K562 (cell line): Measurements from ENCODE around the gene GPR32. TPM values are rescaled to one million over a fixed set of nuclear protein-coding genes. Genes with fewer than 3 reads are reported as not detected.

Experiments
- CTBP1 ChIP-seq: fragments of 450-650 bp; IDR thresholded peaks from 2 replicates; pipeline ENCODE4 v1.6.1; 2016; ENCODE audit warnings: borderline replicate concordance
- ELF1 ChIP-seq: fragments of 200-800 bp; sonication (Bioruptor generic); IDR thresholded peaks from 2 replicates; pipeline ENCODE4 v1.6.1; 2016; ENCODE audit warnings: missing genetic modification characterization, missing compliant biosample characterization
- L3MBTL2 ChIP-seq: fragments of 450-650 bp; IDR thresholded peaks from 2 replicates; pipeline ENCODE4 v1.6.1; 2016; ENCODE audit warnings: mild to moderate bottlenecking, moderate library complexity
- MXI1 ChIP-seq: IDR thresholded peaks from 2 replicates; pipeline ENCODE4 v1.6.1; 2011; ENCODE audit warnings: low read depth, mild to moderate bottlenecking, improper control_type of control experiment, low read length
- NCOA6 ChIP-seq: fragments of 450-650 bp; IDR thresholded peaks from 2 replicates; pipeline ENCODE4 v1.6.1; 2017; ENCODE audit warnings: mild to moderate bottlenecking
- POLR3A ChIP-seq: IDR thresholded peaks from 2 replicates; pipeline ENCODE4 v1.6.1; 2011; ENCODE audit warnings: borderline replicate concordance, mild to moderate bottlenecking, moderate library complexity; ENCODE audit not compliant: insufficient read length, insufficient read depth; ENCODE audit errors: extremely low read depth
- PRMT5 ChIP-seq: sonication (generic); formaldehyde crosslinking; IDR thresholded peaks from 2 replicates; pipeline ENCODE4 v1.5.0; 2020; ENCODE audit warnings: missing genetic modification reagents
- RBM34 ChIP-seq: fragments of 200-400 bp; formaldehyde crosslinking; IDR thresholded peaks from 2 replicates; pipeline ENCODE4 v1.6.1; 2018; ENCODE audit warnings: low read length, borderline replicate concordance; ENCODE audit not compliant: insufficient read depth
- RCOR1 ChIP-seq, 2 experiments: IDR thresholded peaks; 2 replicates each; pipeline ENCODE4 v1.6.1; 2012; ENCODE audit warnings: low read depth in 2 of 2, low read length in 2 of 2, borderline replicate concordance in 1 of 2, improper control_type of control experiment in 1 of 2
- STAT5A ChIP-seq: IDR thresholded peaks from 2 replicates; pipeline ENCODE4 v1.6.1; 2012; ENCODE audit warnings: low read length, inconsistent platforms, borderline replicate concordance
- ZBTB5 ChIP-seq: fragments of 450-650 bp; IDR thresholded peaks from 2 replicates; pipeline ENCODE4 v1.6.1; 2017; ENCODE audit warnings: antibody characterized with exemption
- ZNF282 ChIP-seq: sonication (generic); formaldehyde crosslinking; IDR thresholded peaks from 2 replicates; pipeline ENCODE4 v1.8.1; 2023; ENCODE audit warnings: missing genetic modification reagents
- ZNF717 ChIP-seq: fragments of 250-450 bp; sonication (Bioruptor Pico); IDR thresholded peaks from 2 replicates; pipeline ENCODE4 v1.5.0; 2021
- polyA plus RNA-seq, 8 experiments: library from polyadenylated mRNA; depleted of rRNA in 4 of 8; stranded (reverse) in 5 of 8; unstranded in 3 of 8; fragments of >200 nt; fragmentation: Nextera tagmentation in 2 of 8; fragmentation: Illumina TruSeq in 1 of 8; extraction: Ambion mirVana in 2 of 8; extraction: Trizol in 1 of 8; gene quantifications; 2 replicates each; pipeline versions ENCODE4 v1.2.1 to v1.2.3, GENCODE V29; 2011 to 2014; ENCODE audit warnings: inconsistent platforms in 1 of 8, missing spikeins in 1 of 8
- total RNA-seq, 7 experiments: library from RNA; depleted of rRNA in 6 of 7; stranded (reverse); fragments of >200 nt in 6 of 7; fragmentation: Illumina TruSeq in 2 of 7; extraction: Trizol in 2 of 7; gene quantifications; 2 replicates each; pipeline versions ENCODE4 v1.2.1 to v1.2.3, GENCODE V29; 2011 to 2021; ENCODE audit warnings: low replicate concordance in 1 of 7
- TF ChIP-seq, protein P1 (sequence below): sonication (generic); formaldehyde crosslinking; IDR thresholded peaks from 2 replicates; pipeline ENCODE4 v1.8.0; 2022; ENCODE audit warnings: mild to moderate bottlenecking, missing genetic modification reagents
- TF ChIP-seq, protein P2 (sequence below), 2 experiments: fragments of 450-650 bp in 1 of 2; sonication (generic) in 1 of 2; formaldehyde crosslinking in 1 of 2; IDR thresholded peaks; 2 replicates each; pipeline versions ENCODE4 v1.7.1 to v1.9.0; 2016 to 2022; ENCODE audit warnings: inconsistent platforms in 1 of 2, mild to moderate bottlenecking in 1 of 2, missing genetic modification reagents in 1 of 2

The GPR32 gene
- total and polyA plus RNA-seq, 9 of the 15 experiments (the other 6 are each of a cell fraction or from before 2014, with no cell fraction given): not detected

DNA sequence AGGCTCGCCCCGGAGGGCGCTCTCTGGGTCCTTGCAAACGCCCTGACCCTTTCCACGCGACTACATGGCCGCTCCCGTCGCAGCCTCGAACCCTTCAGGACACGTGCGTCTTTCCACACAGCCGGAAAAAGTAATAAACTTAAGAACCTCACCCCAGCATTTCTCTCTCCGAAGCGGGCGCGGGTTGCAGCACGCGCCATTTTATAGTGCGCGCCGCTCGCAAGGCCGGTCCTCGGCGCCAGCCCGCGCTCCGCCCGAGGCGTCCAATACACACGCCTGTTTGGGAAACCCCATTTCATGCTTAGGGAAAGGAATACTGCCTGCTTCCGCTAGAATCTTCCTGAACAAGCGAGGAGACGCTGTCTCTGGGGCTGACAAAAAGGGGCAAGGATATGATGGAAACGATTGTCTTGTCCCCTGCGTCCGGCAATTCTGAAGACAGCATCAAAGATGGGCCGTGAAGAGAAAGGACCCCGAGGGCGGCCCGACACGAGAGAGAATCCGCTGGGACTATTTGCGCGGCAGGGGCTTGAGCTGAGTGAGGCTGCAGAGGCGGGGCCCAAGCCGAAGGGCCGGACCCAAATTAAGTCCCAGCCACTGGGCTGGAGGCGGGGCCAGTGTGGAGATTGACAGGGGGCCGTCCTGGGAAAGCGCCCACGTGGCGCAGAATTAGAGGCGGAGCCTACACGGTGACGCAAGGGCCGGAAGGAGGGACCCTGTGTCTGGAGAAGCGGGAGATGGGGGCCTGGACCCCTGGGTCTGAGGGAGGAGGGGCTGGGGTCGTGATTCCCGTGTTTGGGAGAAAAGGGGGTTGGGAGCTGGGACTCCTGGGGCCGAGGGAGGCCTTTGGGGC lies 34.4 kb downstream of the GPR32 start (continued):
- TF ChIP-seq STAT5A: no peak
- peak; percentile 91; the same call in 1 of the 2 replicates for TF ChIP-seq CTBP1
- no peak for TF ChIP-seq ZNF282 (CRISPR knock-in tag)
- TF ChIP-seq PRMT5: no peak
- no peak for TF ChIP-seq POLR3A
- TF ChIP-seq RCOR1 (IDR thresholded peaks at IDR 0.05; ENCODE audit: borderline replicate concordance in 1 of 2, low read depth in 2 of 2, low read length in 2 of 2): no peak
- TF ChIP-seq, protein P1, sequence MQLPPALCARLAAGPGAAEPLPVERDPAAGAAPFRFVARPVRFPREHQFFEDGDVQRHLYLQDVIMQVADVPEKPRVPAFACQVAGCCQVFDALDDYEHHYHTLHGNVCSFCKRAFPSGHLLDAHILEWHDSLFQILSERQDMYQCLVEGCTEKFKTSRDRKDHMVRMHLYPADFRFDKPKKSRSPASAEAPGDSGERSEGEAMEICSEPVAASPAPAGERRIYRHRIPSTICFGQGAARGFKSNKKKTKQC: peak; percentile 84; the same call in 1 of the 2 replicates
- TF ChIP-seq, protein P2, sequence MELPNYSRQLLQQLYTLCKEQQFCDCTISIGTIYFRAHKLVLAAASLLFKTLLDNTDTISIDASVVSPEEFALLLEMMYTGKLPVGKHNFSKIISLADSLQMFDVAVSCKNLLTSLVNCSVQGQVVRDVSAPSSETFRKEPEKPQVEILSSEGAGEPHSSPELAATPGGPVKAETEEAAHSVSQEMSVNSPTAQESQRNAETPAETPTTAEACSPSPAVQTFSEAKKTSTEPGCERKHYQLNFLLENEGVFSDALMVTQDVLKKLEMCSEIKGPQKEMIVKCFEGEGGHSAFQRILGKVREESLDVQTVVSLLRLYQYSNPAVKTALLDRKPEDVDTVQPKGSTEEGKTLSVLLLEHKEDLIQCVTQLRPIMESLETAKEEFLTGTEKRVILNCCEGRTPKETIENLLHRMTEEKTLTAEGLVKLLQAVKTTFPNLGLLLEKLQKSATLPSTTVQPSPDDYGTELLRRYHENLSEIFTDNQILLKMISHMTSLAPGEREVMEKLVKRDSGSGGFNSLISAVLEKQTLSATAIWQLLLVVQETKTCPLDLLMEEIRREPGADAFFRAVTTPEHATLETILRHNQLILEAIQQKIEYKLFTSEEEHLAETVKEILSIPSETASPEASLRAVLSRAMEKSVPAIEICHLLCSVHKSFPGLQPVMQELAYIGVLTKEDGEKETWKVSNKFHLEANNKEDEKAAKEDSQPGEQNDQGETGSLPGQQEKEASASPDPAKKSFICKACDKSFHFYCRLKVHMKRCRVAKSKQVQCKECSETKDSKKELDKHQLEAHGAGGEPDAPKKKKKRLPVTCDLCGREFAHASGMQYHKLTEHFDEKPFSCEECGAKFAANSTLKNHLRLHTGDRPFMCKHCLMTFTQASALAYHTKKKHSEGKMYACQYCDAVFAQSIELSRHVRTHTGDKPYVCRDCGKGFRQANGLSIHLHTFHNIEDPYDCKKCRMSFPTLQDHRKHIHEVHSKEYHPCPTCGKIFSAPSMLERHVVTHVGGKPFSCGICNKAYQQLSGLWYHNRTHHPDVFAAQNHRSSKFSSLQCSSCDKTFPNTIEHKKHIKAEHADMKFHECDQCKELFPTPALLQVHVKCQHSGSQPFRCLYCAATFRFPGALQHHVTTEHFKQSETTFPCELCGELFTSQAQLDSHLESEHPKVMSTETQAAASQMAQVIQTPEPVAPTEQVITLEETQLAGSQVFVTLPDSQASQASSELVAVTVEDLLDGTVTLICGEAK (IDR thresholded peaks at IDR 0.05): peak; percentile 21; the same call in 1 of the 2 replicates
- TF ChIP-seq, protein P2 (CRISPR knock-in tag; IDR thresholded peaks at IDR 0.05): no peak
- no peak; the same call in 1 of the 2 replicates for TF ChIP-seq ELF1 (tag)
- peak; percentile 51; the same call in 1 of the 2 replicates for TF ChIP-seq MXI1
- TF ChIP-seq L3MBTL2: peak; percentile 74
- no peak for TF ChIP-seq RBM34
- no peak for TF ChIP-seq NCOA6
- TF ChIP-seq ZNF717: no peak
- no peak for TF ChIP-seq ZBTB5
